NCI-H1694 (cell line): ENCODE results near the gene SCRT2.
A peak's percentile ranks its signal among the peaks of the same experiment; 100 is the strongest.

ENCODE experiments used
- DNase-seq: peaks from one replicate; lab custom pipeline; 2025; lab: John Stamatoyannopoulos, UW

The SCRT2 gene

GRCh38 chr20:672963-673602, 2.5 kb downstream of the SCRT2 start:
- DNase-seq: peak; percentile 47

DNA sequence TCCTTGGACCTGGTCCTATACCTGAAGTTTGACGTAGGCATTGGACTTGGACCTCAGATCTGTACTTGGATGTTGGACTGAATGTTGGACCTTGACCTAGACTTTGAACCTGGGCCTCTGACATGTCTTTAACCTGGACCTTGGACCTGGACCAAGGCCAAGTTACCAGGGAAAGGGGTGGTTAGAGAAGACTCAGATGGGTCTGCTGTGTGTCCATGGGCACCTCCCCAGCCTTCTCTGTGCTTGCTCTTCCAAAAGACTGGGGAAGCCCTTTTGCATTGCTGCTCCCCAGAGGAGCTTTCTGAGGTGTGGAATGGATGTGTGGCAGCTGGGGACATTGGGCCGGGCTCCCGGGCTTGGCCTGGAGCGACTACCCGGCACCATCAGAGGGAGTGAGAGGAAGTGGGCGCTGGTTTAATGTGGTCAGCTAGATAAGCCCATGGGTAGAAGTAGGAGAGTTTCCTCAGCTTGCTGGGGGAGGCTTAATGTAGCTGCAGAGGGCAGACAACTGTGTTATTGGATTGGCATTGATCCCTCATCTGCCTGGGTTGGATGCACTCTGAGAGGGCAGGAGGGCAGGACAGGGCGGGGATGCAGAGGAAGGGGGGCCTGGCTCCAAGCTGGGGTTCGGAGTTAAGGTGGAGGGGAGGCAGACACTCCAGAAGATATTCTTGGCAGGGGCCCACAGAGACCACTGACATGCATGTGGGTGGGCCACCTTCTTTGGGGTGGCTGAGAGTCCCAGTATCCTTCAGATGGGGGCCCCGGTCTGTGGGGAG, 4.2 kb downstream of the SCRT2 start:
- DNase-seq: no peak

DNA sequence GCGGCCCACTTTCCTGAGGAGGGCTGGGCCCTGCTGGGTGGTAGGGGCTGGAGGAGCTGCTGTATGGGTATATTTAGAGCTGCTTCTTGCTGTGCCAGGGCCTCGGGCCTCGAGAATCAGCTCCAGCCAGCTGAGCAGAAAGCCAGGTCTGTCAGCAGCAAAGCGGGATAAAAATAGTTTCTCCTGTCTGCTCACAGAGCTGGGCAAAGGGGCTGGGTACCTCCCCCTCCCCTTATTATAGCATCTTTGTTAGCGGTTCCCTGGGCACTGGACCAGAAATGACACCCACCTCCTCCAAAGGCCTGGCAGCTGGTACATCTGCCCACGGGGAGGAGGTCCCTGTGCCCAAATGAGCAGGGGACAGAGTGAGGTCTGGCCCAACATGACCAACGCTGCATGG, 6.0 kb downstream of the SCRT2 start:
- peak; percentile 20 for DNase-seq

DNA sequence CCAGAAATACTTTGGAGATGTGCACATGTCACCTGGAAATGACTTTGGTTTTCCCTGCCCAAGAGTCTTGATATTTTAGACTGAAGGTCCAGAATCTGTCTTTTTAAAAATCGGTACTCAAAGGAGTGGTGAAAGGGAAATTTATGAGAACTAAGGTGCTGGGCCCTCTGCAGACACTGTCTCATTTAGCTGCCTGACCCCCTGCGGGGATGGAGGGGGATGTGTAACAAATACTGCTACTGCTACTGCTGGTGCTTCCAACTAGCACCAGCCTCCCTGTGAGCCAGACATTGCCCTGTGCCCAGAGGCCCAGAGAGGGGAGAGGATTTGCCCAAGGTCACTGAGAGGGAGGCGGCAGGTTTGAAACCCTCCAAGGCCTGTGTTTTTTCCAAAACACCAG, 7.0 kb downstream of the SCRT2 start:
- no peak for DNase-seq

GRCh38 chr20:668050-668449, 7.6 kb downstream of the SCRT2 start:
- no peak for DNase-seq

- DNase-seq: no peak
Measured at GRCh38 chr20:667351-668034, 8.1 kb downstream of the SCRT2 start.

- no peak for DNase-seq
Measured at GRCh38 chr20:666877-667276, 8.7 kb downstream of the SCRT2 start.

GRCh38 chr20:665276-665675, 10.3 kb downstream of the SCRT2 start:
- DNase-seq: no peak

- no peak for DNase-seq
Measured at GRCh38 chr20:664576-664975, 11.0 kb downstream of the SCRT2 start.

DNA sequence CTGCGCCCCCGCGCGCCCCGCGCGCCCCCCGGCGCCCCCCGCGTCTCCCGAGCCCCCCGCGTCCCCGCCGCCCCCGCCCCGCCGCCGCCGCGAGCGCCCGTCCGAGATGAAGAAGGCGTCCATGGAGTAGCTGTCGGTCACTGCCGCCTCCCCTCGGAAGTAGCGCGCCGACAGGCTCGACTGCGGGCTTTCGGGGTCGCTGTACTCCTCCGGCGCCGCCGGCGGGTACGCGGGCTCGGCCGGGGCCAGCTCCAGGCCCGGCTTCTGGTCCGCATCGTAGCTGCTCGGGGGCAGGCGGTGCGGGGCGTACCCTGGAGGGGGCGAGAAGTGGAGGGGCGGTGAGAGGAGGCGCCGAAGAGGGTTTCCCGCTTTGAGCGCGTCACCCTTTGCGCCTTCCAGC, 11.5 kb downstream of the SCRT2 start:
- DNase-seq: no peak

DNA sequence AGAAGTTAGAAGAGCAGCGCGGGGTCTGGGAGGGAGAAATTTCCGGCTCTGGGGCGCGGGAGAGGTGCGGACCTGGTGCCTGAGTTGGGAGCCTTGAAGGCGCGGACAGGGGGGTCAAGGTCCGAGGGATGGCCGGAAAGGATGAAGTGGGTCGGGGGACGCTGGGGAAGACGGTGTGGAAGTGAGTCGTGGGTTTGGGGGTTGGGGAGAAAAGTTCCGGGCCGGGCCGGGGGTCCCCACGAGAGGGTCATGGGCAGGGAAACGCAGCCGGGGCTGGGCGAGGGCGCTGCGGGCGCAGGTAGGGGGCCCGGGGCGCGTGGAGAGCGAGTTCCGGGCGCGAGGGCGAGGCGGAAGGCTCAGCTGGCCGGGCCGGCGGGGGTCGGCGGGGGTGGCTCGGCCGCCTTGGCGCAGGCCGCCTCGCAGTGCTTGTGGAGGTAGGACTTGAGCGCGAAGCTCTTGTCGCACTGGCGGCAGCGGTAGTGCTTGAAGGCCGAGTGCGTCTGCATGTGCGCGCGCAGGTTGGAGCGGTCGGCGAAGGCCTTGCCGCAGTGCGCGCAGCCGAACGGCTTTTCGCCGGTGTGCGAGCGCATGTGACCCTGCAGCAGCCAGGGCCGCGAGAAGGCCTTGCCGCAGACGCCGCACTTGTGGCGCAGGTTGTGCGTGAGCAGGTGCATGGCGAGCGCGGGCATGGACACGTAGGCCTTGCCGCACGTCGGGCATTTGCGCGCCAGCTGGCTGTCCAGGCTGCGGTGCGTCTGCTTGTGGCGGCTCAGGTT, 12.1 kb downstream of the SCRT2 start:
- no peak for DNase-seq

GRCh38 chr20:662277-663192, 13.1 kb downstream of the SCRT2 start:
- no peak for DNase-seq

DNA sequence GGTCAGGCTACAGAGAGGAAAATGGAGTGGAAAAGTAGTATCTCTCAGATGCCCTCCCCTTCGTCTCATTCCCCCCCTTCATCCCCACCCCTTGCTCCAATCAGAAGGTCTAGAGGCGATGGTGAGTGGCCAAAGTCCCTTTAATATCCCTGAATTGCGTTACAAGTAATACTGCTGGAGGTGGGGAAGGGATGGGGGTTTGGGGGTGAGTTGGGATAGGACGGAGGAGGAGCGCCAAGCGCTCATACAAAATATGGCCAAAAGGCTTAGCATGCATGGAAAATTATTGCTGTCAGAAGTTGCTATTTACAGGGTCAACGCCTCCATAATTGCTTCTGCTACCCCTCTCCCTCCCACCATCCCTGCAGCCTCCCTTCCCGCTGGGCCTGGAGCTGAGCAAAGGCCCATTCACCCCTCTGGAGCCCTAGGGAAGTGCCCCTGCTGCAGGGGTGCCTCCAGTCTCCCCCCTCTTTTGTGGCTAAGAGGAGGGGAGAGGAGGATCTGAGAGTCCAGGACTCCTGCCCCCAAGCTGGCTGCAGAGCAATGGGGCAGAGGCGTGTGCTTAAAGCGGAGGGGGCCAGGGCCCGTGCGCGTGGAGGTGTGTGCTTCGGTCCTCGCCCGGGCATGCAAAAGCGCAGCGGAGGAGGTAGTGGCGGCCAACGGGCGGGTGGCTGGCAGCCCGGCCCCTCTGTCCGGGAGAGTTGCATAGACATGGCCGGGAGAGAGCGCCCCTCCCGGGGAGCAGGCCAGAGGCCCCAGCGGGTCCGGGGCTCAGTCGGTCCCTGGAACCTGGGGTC, 13.9 kb downstream of the SCRT2 start:
- no peak for DNase-seq

DNA sequence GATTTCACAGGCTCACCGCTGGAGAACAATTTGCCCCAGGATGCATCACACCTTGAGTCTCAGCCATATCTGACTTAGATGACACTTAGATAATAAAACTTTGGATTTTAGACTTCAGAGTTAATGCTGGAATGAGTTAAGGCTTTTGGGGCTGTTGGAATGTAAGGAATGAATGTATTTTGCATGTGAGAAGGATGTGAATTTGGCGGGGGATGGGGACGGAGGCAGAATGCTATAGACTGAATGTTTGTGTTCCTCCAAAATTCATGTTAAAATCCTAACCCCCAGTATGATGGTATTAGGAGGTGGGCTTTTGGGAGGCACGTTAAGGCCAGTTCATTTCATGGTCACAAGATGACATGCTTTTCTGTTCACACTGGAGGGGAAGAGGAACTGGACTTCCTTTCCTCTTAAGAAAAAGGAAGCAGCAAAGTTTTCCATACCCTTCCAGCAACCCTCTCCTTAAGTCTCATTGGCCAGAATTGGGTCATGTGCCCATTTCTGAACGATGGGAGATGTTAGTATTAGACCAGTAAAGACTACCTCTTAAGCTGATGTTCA, 16.8 kb downstream of the SCRT2 start:
- no peak for DNase-seq

DNA sequence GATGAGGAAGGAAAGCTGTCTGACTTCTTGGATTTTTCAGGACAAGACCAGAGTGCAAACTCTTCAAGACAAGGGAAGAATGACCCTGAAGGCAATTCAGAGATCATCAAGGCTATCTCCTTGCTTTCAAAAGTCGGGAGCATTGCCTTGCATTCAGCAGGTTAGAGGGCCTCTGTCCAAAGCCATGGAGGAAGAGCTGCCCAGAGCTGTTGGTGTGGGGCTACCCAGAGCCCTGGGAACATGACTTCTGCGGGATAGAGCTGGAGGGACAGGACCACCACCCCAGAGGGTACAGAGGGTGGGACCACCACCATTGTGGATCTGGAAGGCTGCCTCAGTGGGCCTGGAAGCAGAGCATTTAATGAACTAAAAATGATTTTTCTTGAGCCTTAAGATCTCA, 17.4 kb downstream of the SCRT2 start:
- DNase-seq: no peak

- DNase-seq: no peak
Measured at GRCh38 chr20:655726-656624, 19.6 kb downstream of the SCRT2 start.

- DNase-seq: no peak
Measured at GRCh38 chr20:654417-654750, 21.2 kb downstream of the SCRT2 start.

DNA sequence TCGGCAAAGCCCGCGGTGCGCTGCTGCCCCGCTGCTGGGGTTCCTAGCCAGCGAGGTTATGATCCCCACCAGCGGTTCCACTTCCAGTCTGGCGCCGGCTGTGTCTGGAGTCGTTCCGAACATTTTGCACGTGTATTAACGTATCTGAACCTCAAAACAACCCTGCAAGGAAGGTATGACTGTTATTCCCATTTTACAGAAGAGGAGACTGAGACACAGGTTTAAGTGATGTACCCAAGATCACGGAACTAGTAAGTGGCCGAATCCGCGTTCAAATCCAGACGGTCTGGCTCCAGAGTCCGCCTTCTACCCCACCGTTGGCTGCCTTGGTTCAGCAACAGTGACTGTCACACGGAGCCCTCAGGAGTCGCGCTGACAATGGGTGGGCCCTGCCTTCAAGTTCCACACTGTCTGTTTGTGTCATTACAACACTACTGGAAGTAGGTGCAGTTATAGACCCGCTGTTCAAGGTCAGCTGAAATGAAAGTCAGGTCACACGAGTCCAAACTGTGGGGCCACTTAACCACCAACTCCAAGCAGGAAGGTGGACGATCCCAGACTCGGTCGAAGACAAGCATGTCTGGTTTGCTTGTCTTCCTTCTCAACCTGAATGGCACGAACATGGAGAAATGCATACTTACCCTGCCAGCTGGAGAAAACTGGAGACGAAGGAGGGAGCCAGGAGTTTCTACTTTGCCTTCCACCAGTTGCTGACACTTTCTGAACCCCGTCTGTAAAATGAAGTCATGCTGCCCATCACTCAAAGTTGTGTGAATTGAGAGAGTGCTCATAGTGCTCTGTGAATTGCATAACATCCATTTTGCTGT, 21.8 kb downstream of the SCRT2 start:
- no peak for DNase-seq
